Measurements from ENCODE around the gene GATA2. TPM values are rescaled to one million over a fixed set of nuclear protein-coding genes. Genes with fewer than 3 reads are reported as not detected.

The GATA2 gene
- total RNA-seq, 1 donor from 2014 or later: 11.1 TPM

DNA sequence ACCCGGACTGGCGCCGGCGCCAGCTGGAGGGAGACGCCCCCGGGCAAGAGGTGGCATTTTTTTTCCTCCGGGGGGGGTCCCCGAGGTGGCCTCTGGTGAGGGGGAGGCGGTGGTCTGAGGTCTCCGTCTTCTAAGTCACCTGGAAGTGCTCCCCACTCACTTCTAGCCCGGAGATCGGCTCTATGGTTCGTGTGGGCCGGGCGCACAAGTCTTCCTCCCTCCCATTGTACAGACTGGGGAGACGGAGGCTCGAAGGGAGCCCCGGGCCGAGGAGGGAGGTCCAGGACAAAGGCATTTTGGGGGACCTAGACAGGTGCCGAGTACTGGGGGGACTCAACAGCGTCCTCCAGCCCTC, 4.4 kb downstream of the GATA2 start:
- DNase-seq (ENCODE audit: low read depth, low spot score): no peak

DNA sequence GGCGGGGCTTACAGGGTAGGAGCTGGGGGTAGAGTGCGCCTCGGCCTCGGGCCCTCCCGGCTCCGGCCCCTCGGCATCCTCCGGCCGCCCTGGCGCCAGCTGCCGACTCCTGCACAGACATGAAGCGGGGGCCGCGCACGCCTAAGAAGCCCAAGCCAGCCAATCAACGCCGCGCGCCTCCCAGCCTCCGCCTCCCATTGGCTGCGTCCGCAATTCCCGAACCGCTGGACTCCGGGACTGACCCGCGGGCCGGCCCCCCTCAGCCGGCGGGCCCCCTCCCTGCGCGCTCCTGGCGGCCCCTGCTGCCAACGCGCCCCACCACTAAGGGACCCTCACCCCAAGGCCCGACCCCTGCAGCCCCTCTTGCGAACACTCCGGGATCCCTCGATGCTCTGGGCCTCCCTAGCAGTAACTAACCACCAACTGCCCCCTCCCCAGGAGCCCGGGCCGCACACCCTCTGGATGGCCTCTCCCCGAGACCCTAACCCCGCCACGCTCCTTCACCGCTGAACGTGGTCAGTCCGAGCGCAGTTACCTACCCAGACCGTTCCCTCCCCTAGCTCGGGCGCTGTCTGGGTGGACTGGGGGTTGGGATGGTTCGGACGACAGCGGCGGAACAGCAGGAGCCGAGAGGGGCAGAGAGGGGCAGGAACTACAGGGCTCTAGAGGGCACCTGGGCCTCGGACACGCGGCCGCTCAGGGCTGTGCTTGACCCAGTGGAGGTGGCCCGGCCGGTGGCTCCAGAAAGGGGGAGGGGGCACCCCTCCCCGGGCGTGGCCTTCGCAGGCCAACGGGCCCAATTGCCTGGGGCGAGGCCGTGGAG, 5.0 kb downstream of the GATA2 start:
- peak; percentile 86 for DNase-seq (ENCODE audit: low read depth, low spot score)

DNA sequence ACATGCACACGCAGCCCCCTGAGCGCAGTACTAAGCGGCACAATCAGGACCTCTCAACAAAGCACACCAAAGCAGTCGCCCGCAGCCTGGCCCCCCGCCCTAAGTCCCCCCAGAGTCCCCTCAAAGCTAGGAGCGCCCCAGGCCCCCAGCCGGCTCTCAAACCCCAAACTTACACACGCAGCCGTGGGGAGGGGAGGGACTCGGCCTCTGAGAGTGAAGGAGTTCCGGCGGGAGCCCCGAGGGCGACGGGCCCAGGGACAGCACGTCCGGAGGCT, 5.5 kb downstream of the GATA2 start:
- no peak for DNase-seq (ENCODE audit: low read depth, low spot score)

- DNase-seq (ENCODE audit: low read depth, low spot score): no peak
These were observed 6.1 kb downstream of the GATA2 start for GRCh38 chr3:128486681-128487537.

DNA sequence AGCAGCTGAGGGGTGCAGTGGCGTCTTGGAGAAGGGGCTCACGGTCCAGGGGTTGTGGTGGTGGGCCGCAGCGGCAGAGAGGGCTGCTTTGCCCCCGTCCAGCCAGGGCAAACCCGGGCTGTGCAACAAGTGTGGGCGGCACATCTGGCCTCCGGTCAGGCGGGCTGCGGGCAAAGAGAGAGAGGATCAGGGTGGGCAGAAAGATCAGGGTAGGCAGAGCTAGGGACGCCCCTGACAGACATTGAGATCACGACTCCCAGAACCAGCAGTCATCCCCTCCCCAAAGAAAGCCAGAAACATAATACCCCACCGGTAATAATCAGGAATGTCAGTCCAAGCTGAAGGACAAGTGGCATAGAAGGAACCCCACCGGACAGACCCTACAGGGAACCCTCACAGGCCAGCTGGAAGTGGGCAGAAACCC, 6.8 kb downstream of the GATA2 start:
- DNase-seq (ENCODE audit: low read depth, low spot score): no peak

- no peak for DNase-seq (ENCODE audit: low read depth, low spot score)
These were observed 7.5 kb downstream of the GATA2 start for GRCh38 chr3:128485282-128486204.

DNA sequence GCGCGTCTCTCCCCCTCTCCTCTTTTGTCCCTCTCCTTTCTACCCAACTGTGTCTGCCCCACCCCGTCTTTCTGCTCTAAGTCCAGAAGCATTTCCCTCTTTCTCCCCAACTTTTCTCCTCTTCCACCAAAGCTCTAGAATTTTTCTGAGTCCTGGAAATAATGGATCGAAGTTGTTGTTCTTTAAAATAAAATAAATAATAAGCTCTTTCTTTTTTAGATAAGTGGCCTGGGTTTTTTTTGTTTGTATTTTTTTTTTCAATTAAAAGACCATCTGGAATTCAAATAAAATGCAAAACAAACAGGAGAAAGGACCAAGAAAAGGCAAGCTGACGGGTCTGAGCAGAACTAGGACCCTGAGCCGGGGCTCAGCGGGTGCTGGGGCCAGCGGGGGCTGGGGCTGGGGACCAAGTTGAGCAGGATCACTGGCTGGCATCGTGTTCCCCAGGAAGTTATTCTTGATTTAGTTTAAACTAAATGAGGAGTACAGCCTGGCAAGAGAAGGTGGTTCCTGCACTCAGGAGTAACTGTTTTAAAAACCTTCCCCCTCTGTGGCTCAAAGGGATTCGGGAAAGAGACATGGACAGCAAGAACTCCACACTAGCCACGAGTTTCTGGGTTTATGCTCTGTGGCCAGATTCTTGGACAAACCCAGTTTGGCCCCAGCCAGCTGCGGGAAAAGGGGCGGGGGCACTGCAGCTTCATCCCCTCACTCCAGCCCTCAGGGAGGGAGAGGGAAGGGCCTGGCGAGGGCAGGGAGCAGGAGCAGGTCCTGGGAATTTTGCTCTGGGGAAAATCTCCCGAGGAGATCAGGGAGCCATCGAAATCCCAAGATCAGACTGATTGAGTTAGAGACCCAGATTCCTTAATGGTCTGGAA, 8.4 kb downstream of the GATA2 start:
- no peak for DNase-seq (ENCODE audit: low read depth, low spot score)

DNA sequence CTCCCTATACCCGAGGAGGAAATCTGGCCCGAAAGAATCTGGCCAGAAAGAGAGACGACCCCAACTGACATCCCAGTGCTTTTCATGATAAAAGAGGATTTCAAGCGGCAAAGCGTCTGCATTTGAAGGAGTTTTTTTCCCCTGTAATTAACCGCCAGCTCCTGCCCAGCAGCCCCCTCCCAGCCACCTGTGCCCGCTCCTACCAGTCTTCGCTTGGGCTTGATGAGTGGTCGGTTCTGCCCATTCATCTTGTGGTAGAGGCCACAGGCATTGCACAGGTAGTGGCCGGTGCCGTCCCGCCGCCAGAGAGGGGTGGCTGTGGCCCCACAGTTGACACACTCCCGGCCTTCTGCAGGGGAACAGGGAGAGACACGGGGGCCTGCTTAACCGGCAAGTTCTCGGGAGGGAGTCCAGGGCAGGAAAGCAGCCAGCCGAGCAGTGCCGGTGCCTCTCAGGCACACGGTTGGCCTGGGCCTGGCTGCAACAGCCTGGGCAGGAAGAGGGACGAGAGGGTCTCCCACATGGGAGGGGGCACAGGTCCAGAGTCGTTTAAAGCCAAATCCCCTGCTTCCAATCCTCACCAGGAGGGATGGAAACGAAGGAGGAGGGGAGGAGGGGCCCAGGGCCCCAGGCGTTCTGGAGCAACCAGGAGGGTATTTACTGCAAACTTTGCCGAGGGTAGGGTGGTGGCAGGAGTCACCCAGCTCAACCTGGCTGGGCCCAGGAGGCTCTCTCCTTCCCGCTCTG, 9.2 kb downstream of the GATA2 start:
- no peak for DNase-seq (ENCODE audit: low read depth, low spot score)

- DNase-seq (ENCODE audit: low read depth, low spot score): peak; percentile 97
These were observed 10.0 kb downstream of the GATA2 start for GRCh38 chr3:128482666-128483656.

- DNase-seq (ENCODE audit: low read depth, low spot score): no peak
These were observed 10.8 kb downstream of the GATA2 start for GRCh38 chr3:128482175-128482574.

GRCh38 chr3:128481438-128481942, 11.5 kb downstream of the GATA2 start:
- DNase-seq (ENCODE audit: low read depth, low spot score): no peak

- DNase-seq (ENCODE audit: low read depth, low spot score): no peak
These were observed 12.1 kb downstream of the GATA2 start for GRCh38 chr3:128480717-128481437.

- no peak for DNase-seq (ENCODE audit: low read depth, low spot score)
These were observed 12.7 kb downstream of the GATA2 start for GRCh38 chr3:128480278-128480677.

DNA sequence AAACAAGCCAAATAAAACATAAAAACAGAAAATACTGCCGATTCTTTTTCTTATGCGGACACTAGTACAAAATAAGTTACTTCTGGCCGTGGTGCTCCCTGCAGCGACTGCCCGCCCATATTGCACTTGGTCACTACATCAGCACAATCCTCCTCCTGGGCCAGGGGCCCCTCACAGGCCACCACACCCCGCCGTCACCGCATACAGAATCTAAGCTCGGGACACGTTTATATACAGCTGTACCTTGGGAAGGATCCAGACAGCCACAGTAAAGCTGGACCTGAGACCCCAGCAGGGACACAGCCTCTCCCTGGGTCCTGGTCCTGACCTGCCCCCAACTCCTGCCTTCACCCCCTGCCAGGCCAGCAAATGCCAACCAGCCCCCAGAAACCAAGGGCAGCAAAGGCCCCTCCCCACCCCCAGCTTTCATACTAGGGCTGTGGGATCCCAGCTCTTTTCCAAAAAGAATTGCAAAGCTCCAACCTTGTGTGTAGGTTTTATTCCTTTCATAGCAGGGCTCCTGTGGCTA, 13.4 kb downstream of the GATA2 start:
- DNase-seq (ENCODE audit: low read depth, low spot score): no peak

DNA sequence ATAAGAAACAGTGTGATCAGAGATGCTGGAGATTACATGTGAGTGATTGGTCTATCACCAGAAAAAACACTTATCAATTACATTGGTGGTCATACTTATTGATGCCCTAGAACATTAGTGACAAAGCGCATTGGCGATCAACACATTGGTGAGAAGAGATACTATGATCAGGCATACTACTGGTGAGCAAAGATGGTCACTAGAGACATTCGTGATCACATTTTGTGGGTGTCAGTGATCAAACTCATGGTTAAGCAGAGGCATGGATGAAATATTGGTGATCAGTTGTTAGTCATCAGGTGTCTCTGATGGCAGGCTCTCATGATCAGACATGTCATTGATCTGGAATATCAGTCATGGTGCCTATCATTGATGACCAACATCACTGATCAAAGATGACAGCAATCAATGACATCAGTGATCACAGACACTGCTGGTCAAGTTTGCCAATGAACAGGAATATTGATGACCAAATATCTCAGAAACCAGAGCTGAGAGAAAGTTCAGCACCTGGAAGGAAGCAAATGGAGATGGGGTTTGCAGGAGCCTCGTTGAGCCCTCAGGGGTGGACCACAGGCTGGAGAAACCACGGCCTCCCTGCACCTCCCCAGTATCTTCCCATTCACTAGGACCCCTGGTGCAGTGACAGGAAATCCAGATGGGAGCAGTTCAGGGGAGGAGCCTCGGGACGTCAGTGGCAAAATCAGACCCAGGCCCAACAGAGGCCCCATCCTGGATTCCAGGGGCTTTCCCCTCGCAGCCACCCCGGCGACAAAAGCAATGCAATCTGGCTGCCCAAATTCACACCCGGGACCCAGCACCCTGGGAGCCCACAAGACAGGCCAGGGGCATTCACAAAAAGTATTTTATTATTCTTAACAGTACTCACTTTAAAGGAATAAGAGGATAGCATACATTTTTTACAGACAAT, 14.2 kb downstream of the GATA2 start:
- no peak for DNase-seq (ENCODE audit: low read depth, low spot score)

DNA sequence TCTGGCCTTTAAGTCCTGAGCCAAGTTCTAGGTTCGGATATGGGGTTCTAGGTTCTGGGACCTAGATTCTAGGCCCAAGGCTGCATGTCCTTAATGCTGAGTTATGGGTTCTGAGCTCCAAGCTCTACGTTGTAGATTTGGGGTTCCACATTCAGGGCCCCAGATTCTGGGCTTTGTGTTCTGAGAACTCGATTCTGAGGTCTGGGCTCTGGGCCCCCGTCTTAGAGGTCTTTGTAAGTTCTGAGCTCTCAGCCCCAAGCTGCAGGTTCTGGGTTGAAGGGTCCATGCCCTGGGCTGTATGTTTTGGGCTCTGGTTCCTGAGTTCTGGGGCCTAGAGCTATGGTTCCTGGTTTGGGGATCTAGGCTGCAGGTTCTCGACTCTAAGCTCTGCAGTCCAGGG, 16.3 kb downstream of the GATA2 start:
- no peak for DNase-seq (ENCODE audit: low read depth, low spot score)

DNA sequence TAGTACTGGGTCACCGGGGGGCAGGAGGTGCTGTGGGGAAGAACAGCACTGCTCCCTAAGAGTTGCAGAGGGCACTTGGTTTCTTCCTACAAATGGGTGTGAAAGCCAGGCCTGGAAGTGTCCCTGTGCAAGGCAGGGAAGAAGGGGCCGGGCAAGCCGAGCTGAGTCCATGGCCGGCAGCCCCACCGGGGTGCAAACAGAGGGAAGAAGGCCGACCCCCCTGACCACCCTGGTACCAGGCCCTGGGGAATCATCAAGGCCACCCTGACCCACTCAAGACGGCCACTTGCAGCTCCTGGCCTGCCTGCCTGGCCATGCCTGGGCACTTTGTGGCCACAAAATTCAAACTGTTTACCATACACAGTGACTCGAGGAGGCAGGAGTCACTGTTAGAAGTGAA, 17.6 kb downstream of the GATA2 start:
- no peak for DNase-seq (ENCODE audit: low read depth, low spot score)

Measured in pulmonary artery endothelial cell (primary cell).